ENCODE measurements around the gene STK32B. TPM values are rescaled to one million over a fixed set of nuclear protein-coding genes. Genes with fewer than 3 reads are reported as not detected.

Gene STK32B
- total and polyA plus RNA-seq, 4 donors, result 0.02 to 0.28 (median 0.08) TPM; not detected in 1

GRCh38 chr4:5198656-5199541, 147.6 kb downstream of the STK32B start:
- no peak overlapping the region for H3K9ac ChIP-seq (ENCODE audit: low read depth in 1 of 2, low read length in 2 of 2)
- no peaks in the 10 kb centered on the region for H3K4me1 ChIP-seq (ENCODE audit: control insufficient read depth in 4 of 4, insufficient read depth in 4 of 4, low read length in 3 of 4)
- 74% methylated on average over 7 of the region's 7 CpGs for WGBS
- no peaks in the 10 kb centered on the region for H3K9me3 ChIP-seq (ENCODE audit: control insufficient read depth in 4 of 4, low read length in 3 of 4)
- TF ChIP-seq RXRA (IDR thresholded peaks at IDR 0.05) (no peak), MAX (IDR thresholded peaks at IDR 0.05) (no peak), REST (IDR thresholded peaks at IDR 0.05) (no peak), SP1 (IDR thresholded peaks at IDR 0.05) (no peak), EGR1 (IDR thresholded peaks at IDR 0.05; ENCODE audit: low read depth in 2 of 2) (no peak), HNF4G (IDR thresholded peaks at IDR 0.05) (no peak), JUND (IDR thresholded peaks at IDR 0.05) (no peak), YY1 (IDR thresholded peaks at IDR 0.05) (no peak), HNF4A (conservative IDR thresholded peaks at IDR 0.05) (no peak), TAF1 (conservative IDR thresholded peaks at IDR 0.05) (no peak), FOXA1 (IDR thresholded peaks at IDR 0.05) (no peak), ATF3 (IDR thresholded peaks at IDR 0.05) (no peak), ZBTB33 (IDR thresholded peaks at IDR 0.05) (no peak), NR2F2 (IDR thresholded peaks at IDR 0.05) (no peak), CTCF (IDR thresholded peaks at IDR 0.05; ENCODE audit: low read depth, low read length, missing input control) (no peak)
- no peaks in the 10 kb centered on the region for H3K27me3 ChIP-seq (ENCODE audit: control insufficient read depth in 4 of 4, insufficient read depth in 4 of 4, low read length in 3 of 4)
- H3K4me3 ChIP-seq (ENCODE audit: low read depth in 1 of 3, low read length in 3 of 3), result no peak overlapping the region
- no peak overlapping the region for H3K27ac ChIP-seq (ENCODE audit: low read depth in 1 of 2, low read length in 2 of 2)
- H3K36me3 ChIP-seq (ENCODE audit: control insufficient read depth in 4 of 4, insufficient read depth in 3 of 4, low read depth in 1 of 4, low read length in 3 of 4), result no peaks in the 10 kb centered on the region
- DNase-seq (ENCODE audit: low spot score), result no peak

Measured in liver (tissue), 9 donors.